Thoracic aorta (tissue), 2 donors: ENCODE measurements around the gene KLHL1. TPM values are rescaled to one million over a fixed set of nuclear protein-coding genes. Genes with fewer than 3 reads are reported as not detected.
"Not testable (repeated sequence)": the region's sequence is repeated elsewhere in the genome, so short reads cannot be mapped to it uniquely, and the experiment has no call there.

Experiments
- ATAC-seq: fragments of 150-250 bp; one replicate; pipeline ENCODE4 v1.8.0; 2017; ENCODE audit warnings: low read depth; ENCODE audit not compliant: insufficient number of reproducible peaks, low FRiP score
- DNase-seq: peaks from one replicate; pipeline ENCODE4 v3.0.0-alpha.2; 2020; ENCODE audit warnings: low spot score
- H3K27ac ChIP-seq, 2 donors: fragments of 200-600 bp; sonication (generic); 1 replicate in 1 of 2; 2 replicates in 1 of 2; pipeline ENCODE4 v1.5.1; 2016; ENCODE audit warnings: mild to moderate bottlenecking in 2 of 2, moderate library complexity in 2 of 2
- H3K27me3 ChIP-seq: fragments of 200-600 bp; sonication (generic); replicated peaks from 2 replicates; pipeline ENCODE4 v1.6.0; 2016; ENCODE audit warnings: mild to moderate bottlenecking; ENCODE audit not compliant: insufficient read depth
- H3K36me3 ChIP-seq: fragments of 200-600 bp; sonication (generic); one replicate; pipeline ENCODE4 v1.5.1; 2016
- H3K4me1 ChIP-seq, 2 donors: fragments of 200-600 bp; sonication (generic); 1 replicate in 1 of 2; 2 replicates in 1 of 2; pipeline versions ENCODE4 v1.5.1 to v1.6.0; 2016; ENCODE audit warnings: low read depth in 2 of 2, mild to moderate bottlenecking in 1 of 2; ENCODE audit not compliant: control insufficient read depth in 1 of 2
- H3K4me3 ChIP-seq: fragments of 200-600 bp; sonication (generic); 2 replicates; pipeline ENCODE4 v1.5.1; 2016; ENCODE audit warnings: mild to moderate bottlenecking
- H3K9me3 ChIP-seq: fragments of 200-600 bp; sonication (generic); 2 replicates; pipeline ENCODE4 v1.5.1; 2016
- total RNA-seq, 2 donors: library from RNA; depleted of rRNA; stranded (reverse); fragments of >200 nt; gene quantifications; one replicate each; pipeline versions ENCODE4 v1.1.0 to v1.2.3, GENCODE V29; 2016
- TF ChIP-seq, protein P1 (sequence below): fragments of 200-600 bp; sonication (generic); IDR thresholded peaks from one replicate; pipeline ENCODE4 v1.5.1; 2019; ENCODE audit warnings: antibody characterized with exemption

The KLHL1 gene, protein sequence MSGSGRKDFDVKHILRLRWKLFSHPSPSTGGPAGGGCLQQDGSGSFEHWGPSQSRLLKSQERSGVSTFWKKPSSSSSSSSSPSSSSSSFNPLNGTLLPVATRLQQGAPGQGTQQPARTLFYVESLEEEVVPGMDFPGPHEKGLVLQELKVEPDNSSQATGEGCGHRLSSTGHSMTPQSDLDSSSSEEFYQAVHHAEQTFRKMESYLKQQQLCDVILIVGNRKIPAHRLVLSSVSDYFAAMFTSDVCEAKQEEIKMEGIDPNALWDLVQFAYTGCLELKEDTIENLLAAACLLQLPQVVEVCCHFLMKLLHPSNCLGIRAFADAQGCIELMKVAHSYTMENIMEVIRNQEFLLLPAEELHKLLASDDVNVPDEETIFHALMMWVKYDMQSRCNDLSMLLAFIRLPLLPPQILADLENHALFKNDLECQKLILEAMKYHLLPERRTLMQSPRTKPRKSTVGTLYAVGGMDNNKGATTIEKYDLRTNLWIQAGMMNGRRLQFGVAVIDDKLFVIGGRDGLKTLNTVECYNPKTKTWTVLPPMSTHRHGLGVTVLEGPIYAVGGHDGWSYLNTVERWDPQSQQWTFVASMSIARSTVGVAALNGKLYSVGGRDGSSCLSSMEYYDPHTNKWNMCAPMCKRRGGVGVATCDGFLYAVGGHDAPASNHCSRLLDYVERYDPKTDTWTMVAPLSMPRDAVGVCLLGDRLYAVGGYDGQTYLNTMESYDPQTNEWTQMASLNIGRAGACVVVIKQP
- not detected for total RNA-seq

DNA sequence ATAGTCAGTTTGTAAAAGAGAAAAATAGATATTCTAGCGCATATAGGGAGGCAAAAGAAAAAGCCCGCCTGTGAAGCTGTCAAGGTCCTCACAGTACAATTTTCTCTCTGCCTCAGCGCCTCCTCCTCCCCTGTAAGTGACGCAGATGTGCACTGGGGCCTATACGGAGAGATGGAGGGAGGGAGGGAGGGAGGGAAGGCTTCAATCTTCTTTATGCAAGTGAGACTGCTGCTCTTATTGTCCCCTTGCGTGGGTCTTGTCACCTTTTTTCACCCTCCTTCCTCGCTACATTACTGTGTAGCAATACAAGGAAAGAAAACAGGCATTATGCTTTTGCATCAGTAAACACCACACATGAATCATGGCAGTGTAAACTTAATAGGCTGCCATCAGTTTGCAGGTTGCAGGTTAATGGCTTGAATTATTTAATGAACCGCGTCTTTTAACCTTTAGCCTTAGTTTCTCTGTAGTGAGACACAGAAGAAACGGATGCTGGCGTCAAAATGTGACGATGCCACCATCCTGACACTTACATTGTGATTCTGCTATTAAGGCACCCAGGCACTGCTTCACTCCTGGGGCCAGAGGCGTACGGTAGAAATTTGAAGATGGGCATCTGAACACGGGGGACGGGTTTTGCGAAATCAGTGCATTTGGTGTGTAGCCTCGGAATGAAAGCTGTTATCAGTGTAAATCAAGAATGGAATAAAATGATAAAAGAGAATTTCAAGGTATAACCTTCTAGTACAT is at the start of gene KLHL1:
Gene KLHL1 (minus strand): TSS at position 97 of the 750 bp plus-strand sequence. CDS start 753 bp downstream, outside the sequence.
- H3K4me1 ChIP-seq: no peaks in the 10 kb centered on the region
- no peak within 1 kb of the TSS for H3K27ac ChIP-seq
- no peak for DNase-seq
- H3K36me3 ChIP-seq: no peaks in the 10 kb centered on the region
- H3K4me3 ChIP-seq: no peak within 1 kb of the TSS
- no peaks in the 10 kb centered on the region for H3K9me3 ChIP-seq
- no peak for ATAC-seq
- TF ChIP-seq, protein P1, sequence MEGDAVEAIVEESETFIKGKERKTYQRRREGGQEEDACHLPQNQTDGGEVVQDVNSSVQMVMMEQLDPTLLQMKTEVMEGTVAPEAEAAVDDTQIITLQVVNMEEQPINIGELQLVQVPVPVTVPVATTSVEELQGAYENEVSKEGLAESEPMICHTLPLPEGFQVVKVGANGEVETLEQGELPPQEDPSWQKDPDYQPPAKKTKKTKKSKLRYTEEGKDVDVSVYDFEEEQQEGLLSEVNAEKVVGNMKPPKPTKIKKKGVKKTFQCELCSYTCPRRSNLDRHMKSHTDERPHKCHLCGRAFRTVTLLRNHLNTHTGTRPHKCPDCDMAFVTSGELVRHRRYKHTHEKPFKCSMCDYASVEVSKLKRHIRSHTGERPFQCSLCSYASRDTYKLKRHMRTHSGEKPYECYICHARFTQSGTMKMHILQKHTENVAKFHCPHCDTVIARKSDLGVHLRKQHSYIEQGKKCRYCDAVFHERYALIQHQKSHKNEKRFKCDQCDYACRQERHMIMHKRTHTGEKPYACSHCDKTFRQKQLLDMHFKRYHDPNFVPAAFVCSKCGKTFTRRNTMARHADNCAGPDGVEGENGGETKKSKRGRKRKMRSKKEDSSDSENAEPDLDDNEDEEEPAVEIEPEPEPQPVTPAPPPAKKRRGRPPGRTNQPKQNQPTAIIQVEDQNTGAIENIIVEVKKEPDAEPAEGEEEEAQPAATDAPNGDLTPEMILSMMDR: no peak
- H3K27me3 ChIP-seq: no peaks in the 10 kb centered on the region

DNA sequence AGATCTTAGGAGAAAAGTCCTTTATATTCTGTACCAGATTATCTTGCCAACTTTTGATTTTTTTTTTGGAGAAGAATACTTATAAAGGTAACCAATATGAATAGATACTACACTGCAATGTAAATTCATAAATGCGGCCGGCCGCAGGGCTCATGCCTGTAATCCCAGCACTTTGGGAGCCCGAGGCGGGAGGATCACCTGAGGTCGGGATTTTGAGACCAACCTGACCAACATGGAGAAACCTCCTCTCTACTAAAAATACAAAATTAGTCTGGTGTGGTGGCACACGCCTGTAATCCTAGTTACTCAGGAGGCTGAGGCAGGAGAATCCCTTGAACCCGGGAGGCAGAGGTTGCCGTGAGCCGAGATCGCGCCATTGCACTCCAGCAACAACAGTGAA is 34.4 kb upstream of the KLHL1 start:
- H3K9me3 ChIP-seq, ATAC-seq, H3K4me3 ChIP-seq, H3K4me1 ChIP-seq, DNase-seq, H3K36me3 ChIP-seq, H3K27me3 ChIP-seq, H3K27ac ChIP-seq: not testable (repeated sequence)

DNA sequence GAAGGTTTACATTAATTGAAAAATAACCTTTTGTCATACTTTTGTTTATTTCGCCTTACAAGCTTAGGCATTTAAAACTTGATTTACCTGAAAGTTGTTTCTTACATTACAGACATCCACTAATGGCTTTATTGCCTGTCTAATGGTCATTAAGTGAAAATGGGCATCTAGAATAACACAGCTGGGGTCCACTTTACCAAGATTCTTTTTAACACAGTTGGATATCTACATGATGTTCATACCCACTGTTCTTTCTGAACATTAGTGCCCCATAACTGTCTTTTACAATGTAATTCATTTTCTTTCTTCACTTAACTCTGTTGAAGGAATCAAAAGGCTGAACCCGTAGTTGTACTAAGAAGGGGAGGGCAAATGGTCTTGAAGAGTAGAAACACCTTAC is 19.8 kb upstream of the KLHL1 start:
- Histone ChIP-seq H3K9me3 (no peaks in the 10 kb centered on the region), H3K36me3 (no peaks in the 10 kb centered on the region), H3K4me1 (no peaks in the 10 kb centered on the region), H3K27ac (no peak overlapping the region), H3K27me3 (no peaks in the 10 kb centered on the region), H3K4me3 (no peak overlapping the region)
- ATAC-seq (no peak), DNase-seq (no peak)
- TF ChIP-seq, protein P1: no peak

DNA sequence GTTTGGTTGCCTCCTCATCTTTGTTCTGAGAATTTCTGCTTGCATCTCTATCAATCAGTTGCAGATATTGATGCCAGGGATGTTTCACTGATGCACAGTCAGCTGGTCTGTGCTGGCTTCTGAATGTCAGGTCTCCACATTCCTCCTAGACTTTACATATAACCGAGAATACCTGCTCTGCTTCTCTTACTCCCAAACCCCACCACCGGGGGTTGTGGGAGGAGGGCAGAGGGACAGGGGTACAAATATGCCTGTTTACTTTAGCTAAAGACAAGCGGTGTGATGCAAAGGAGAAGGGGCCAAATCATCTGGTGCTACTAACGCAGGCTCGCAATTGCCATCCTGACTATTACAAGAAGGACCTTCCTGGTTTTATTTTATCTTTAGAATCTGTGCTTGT is 17.4 kb upstream of the KLHL1 start:
- no peaks in the 10 kb centered on the region for H3K36me3 ChIP-seq
- ATAC-seq (no peak), DNase-seq (no peak)
- no peaks in the 10 kb centered on the region for H3K27me3 ChIP-seq
- TF ChIP-seq, protein P1: no peak
- H3K9me3 ChIP-seq: no peaks in the 10 kb centered on the region
- no peak overlapping the region for H3K27ac ChIP-seq
- H3K4me3 ChIP-seq: no peak overlapping the region
- no peaks in the 10 kb centered on the region for H3K4me1 ChIP-seq

DNA sequence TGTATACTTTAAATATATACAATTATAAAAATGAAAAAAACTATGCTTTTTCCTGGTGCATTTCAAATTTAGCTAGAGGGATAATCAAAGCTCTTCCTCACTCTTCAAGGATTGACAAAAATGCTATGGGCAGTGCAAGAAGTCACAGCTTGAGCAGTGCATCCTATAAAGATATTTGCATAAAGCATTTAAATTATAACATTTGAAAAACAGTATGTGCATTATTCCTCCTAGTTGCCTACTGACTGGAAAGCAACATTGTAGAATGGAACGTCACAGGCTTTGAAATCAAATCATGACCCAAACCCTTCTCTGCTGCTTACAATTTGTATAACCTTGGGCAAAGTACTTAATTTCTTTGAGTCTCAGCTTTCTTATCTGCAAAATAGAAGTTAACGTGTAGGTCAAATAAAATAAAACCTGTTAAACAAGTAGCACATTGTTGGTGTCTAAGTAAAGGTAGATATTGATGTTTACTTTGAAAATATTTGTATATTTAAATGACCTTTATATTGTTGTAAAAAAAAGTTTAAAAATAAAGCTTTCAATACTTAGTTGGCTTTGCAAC is 9.2 kb upstream of the KLHL1 start:
- H3K27me3 ChIP-seq: no peaks in the 10 kb centered on the region
- ATAC-seq: no peak

More for the DNA sequence above, 9.2 kb upstream of the KLHL1 start:
- no peaks in the 10 kb centered on the region for H3K4me1 ChIP-seq
- no peaks in the 10 kb centered on the region for H3K36me3 ChIP-seq
- DNase-seq: no peak
- H3K9me3 ChIP-seq: no peaks in the 10 kb centered on the region
- no peak overlapping the region for H3K4me3 ChIP-seq
- H3K27ac ChIP-seq: no peak overlapping the region
- TF ChIP-seq, protein P1: no peak
